ENCODE measurements around the gene BOK. TPM values are rescaled to one million over a fixed set of nuclear protein-coding genes. Genes with fewer than 3 reads are reported as not detected.
A peak's percentile ranks its signal among the peaks of the same experiment; 100 is the strongest.

The BOK gene
- total RNA-seq, 1 donor from 2014 or later: 46.8 TPM

DNA sequence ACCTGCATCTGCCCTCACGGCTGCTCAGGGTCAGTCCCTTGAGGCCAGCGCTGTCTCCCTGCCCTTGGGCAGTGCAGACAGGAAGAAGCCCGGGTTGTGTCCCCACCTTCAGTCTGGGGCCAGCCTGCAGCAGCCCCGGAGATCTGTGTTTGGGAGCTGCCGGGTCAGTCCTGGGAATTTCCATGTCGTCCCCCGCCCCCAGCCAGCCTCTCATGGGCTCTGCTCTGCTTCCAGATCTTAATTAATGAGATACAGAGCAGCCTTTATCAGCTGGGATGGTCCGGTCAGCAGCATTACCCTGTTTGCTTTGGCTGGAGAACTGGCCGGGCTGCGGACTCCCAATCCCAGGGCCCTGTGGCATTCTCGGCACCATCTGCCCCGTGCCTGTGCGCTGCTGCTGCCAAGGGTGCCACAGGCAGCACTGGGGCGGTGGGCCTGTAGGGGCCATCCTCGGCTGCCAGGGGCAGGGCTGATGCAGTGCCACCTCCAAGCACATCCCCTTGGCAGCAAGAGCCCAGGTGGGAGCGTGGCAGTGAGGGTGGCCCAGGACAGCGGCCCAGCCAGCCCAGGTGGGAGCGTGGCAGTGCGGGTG lies 2.4 kb downstream of the BOK start:
- DNase-seq (ENCODE audit: low spot score): peak; percentile 93
- peaks cover 2% of the 10 kb centered on the region for H3K36me3 Mint-ChIP-seq (ENCODE audit: low read depth)
- no peaks in the 10 kb centered on the region for H3K27me3 Mint-ChIP-seq (ENCODE audit: low read depth)
- peak overlapping the region; percentile 74 for H3K27ac Mint-ChIP-seq (ENCODE audit: unreplicated experiment)
- TF ChIP-seq, protein P1, sequence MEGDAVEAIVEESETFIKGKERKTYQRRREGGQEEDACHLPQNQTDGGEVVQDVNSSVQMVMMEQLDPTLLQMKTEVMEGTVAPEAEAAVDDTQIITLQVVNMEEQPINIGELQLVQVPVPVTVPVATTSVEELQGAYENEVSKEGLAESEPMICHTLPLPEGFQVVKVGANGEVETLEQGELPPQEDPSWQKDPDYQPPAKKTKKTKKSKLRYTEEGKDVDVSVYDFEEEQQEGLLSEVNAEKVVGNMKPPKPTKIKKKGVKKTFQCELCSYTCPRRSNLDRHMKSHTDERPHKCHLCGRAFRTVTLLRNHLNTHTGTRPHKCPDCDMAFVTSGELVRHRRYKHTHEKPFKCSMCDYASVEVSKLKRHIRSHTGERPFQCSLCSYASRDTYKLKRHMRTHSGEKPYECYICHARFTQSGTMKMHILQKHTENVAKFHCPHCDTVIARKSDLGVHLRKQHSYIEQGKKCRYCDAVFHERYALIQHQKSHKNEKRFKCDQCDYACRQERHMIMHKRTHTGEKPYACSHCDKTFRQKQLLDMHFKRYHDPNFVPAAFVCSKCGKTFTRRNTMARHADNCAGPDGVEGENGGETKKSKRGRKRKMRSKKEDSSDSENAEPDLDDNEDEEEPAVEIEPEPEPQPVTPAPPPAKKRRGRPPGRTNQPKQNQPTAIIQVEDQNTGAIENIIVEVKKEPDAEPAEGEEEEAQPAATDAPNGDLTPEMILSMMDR (IDR thresholded peaks at IDR 0.05): no peak
- H3K4me1 Mint-ChIP-seq (ENCODE audit: low read depth): peaks cover 38% of the 10 kb centered on the region
- peak overlapping the region; percentile 74 for H3K4me3 Mint-ChIP-seq (ENCODE audit: unreplicated experiment)
- peaks cover 8% of the 10 kb centered on the region for H3K9me3 Mint-ChIP-seq (ENCODE audit: low read depth)

DNA sequence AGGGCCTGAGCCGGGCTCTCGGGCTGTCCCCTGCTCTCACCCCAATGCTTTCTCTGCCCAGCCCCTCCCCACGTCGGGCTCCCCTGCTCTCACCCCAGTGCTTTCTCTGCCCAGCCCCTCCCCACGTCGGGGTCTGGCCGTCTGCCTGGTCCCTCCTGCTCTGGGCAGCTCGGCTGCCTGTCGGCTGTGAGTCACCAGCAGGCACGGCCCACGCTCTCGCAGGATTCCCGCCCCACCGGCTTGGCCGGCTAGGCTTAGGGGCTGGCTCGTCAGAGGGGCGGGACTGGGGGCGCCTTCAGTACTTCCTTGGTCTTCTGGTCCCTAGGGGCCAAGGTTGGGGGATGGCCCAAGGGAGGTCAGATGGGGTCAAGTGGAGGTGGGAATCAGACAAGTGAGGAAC lies 3.3 kb downstream of the BOK start:
- peak; percentile 95 for DNase-seq (ENCODE audit: low spot score)
- Mint-ChIP-seq H3K4me1 (ENCODE audit: low read depth) (peaks cover 38% of the 10 kb centered on the region), H3K9me3 (ENCODE audit: low read depth) (peaks cover 5% of the 10 kb centered on the region), H3K36me3 (ENCODE audit: low read depth) (peaks cover 1% of the 10 kb centered on the region), H3K4me3 (ENCODE audit: unreplicated experiment) (peak overlapping the region; percentile 22), H3K27ac (ENCODE audit: unreplicated experiment) (peak overlapping the region; percentile 50), H3K27me3 (ENCODE audit: low read depth) (no peaks in the 10 kb centered on the region)
- TF ChIP-seq, protein P1 (IDR thresholded peaks at IDR 0.05): no peak

DNA sequence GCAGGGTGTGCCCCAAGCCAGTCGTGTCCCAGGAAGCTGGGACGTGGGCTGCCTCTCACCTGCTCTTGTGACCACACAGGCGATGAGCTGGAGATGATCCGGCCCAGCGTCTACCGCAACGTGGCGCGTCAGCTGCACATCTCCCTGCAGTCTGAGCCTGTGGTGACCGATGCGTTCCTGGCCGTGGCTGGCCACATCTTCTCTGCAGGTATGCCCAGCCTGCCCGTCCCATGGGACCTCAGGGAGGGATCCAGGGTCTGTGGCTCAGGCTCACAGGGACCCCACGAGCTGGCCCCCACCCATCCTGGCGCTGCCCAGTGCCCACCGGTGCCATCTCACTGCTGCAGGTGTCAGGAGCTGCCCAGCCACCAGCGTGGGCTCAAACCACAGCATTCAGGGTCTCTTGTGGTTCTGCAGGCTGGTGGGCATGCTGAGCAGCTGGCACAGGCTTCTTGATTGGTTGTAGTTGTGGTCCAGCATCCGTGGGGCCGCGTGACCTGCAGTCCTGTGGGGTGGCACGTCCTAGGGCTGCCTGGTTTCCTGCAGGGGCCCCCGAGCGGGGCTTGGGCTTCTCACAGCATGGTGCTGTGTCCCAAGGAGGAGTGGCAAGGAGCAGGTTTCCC lies 3.8 kb downstream of the BOK start:
- Mint-ChIP-seq H3K27ac (ENCODE audit: unreplicated experiment) (peak overlapping the region; percentile 50), H3K4me1 (ENCODE audit: low read depth) (peaks cover 38% of the 10 kb centered on the region), H3K9me3 (ENCODE audit: low read depth) (peaks cover 3% of the 10 kb centered on the region), H3K4me3 (ENCODE audit: unreplicated experiment) (no peak overlapping the region), H3K27me3 (ENCODE audit: low read depth) (no peaks in the 10 kb centered on the region), H3K36me3 (ENCODE audit: low read depth) (no peaks in the 10 kb centered on the region)
- TF ChIP-seq, protein P1 (IDR thresholded peaks at IDR 0.05): no peak
- peak; percentile 90 for DNase-seq (ENCODE audit: low spot score)

DNA sequence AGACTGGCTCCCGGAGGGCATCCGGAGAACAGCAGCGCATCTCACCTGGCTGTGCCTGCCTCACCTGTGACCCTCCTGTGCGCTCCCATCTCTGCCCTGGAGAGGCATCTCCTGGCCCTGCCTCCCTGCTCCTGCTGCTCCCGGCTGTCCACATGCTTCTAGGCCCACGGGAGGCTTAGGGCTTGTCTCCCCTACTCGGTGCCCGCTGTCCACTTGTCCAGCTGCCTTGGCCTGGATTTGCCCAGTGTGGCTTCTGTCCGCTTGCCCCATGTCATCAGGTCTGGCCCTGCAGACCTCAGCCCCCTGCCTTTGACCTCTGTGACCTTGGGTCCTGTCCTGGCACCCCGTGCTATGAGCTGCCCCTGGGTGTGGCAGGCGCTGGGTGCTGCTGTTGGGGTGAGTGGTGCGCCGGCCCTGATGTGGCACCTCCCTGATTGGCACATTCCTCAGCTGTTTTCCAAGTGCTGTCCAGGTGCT lies 4.5 kb downstream of the BOK start:
- Mint-ChIP-seq H3K27me3 (ENCODE audit: low read depth) (no peaks in the 10 kb centered on the region), H3K36me3 (ENCODE audit: low read depth) (no peaks in the 10 kb centered on the region), H3K4me3 (ENCODE audit: unreplicated experiment) (no peak overlapping the region), H3K27ac (ENCODE audit: unreplicated experiment) (no peak overlapping the region), H3K4me1 (ENCODE audit: low read depth) (peaks cover 35% of the 10 kb centered on the region), H3K9me3 (ENCODE audit: low read depth) (no peaks in the 10 kb centered on the region)
- DNase-seq (ENCODE audit: low spot score): peak; percentile 87
- TF ChIP-seq, protein P1 (IDR thresholded peaks at IDR 0.05): no peak

DNA sequence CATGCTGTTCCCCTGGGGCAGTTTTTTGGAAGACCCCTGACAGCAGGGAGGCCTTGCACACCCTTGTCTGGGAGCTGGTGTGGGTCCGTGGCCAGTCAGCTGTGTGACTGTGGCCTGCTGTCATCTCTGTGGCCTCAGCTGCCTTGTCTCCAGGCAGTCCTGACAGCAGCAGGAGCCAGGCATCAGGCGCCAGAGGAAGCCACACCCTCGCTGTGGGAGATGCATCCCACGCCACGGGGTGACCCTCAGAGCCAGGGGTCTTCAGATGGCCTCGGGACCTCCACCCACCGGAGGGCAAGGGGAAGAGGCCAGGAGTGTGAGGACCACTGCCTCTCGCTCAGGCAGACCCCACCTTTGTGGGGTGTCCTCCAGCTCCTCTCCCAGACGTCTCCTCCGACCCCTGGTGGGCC lies 5.0 kb downstream of the BOK start:
- TF ChIP-seq, protein P1 (IDR thresholded peaks at IDR 0.05): no peak
- H3K4me1 Mint-ChIP-seq (ENCODE audit: low read depth): peaks cover 32% of the 10 kb centered on the region
- DNase-seq (ENCODE audit: low spot score): no peak
- H3K9me3 Mint-ChIP-seq (ENCODE audit: low read depth): no peaks in the 10 kb centered on the region
- H3K27me3 Mint-ChIP-seq (ENCODE audit: low read depth): no peaks in the 10 kb centered on the region
- H3K4me3 Mint-ChIP-seq (ENCODE audit: unreplicated experiment): no peak overlapping the region
- no peak overlapping the region for H3K27ac Mint-ChIP-seq (ENCODE audit: unreplicated experiment)
- H3K36me3 Mint-ChIP-seq (ENCODE audit: low read depth): no peaks in the 10 kb centered on the region
